Stimulated activated CD4-positive, alpha-beta T cell treated with anti-CD3 and anti-CD28 coated beads, Interleukin-15, amount 100 ng/mL, for 1 hour (primary cell): Measurements from ENCODE around the gene ALPP.
"Not testable (repeated sequence)": the region's sequence is repeated elsewhere in the genome, so short reads cannot be mapped to it uniquely, and the experiment has no call there.

Experiments used
- DNase-seq, 2 donors: peaks; one replicate each; pipeline ENCODE4 v3.0.0-alpha.2; 2020; ENCODE audit warnings: low read depth in 1 of 2, low spot score in 1 of 2

Gene ALPP

GRCh38 chr2:232381204-232382031 is 2.9 kb downstream of the ALPP start:
- not testable (repeated sequence) for DNase-seq

DNA sequence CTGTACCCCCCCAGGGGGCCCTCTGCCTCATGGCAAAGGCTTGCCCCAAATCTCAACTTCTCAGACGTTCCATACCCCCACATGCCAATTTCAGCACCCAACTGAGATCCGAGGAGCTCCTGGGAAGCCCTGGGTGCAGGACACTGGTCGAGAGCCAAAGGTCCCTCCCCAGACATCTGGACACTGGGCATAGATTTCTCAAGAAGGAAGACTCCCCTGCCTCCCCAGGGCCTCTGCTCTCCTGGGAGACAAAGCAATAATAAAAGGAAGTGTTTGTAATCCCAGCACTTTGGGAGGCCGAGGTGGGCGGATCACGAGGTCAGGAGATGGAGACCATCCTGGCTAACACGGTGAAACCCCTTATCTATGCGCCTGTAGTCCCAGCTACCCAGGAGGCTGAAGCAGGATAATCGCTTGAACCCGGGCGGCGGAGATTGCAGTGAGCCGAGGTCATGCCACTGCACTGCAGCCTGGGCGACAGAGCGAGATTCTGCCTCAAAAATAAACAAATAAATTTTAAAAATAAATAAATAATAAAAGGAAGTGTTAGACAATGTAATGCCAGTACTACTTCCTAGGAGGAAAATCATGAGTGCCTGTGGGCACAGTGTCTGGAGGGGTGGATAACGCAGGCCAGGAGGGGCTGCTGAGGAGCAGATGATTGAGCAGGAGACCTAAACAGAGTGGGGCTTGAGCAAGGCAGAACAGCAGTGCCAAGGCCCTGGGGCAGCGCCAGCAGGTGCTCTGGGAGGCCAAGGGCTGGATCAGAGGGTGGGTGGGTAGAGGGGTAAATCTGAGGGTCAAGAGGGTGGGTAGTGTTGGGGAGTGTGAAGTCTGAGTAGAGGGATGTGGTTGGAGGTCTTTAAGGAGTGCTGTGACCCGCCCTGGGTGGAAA is 4.0 kb downstream of the ALPP start:
- no peak for DNase-seq

GRCh38 chr2:232384466-232384865 is 5.9 kb downstream of the ALPP start:
- no peak for DNase-seq

DNA sequence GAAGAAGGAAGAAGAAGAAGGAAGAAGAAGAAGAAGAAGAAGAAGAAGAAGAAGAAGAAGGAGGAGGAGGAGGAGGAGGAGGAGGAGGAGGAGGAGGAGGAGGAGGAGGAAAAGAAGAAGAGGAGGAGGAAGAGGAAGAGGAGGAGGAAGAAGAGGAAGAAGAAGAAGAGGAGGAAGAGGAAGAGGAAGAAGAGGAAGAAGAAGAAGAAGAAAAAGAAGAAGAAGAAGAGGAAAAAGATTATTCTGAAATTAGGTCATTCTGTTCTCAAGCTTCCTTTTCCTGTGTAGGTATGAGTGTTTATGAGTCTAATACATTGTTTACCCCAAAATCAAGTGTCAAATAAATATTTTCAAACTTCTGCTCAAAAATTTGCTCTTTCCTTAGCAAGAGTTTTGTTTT is 6.5 kb downstream of the ALPP start:
- not testable (repeated sequence) for DNase-seq

DNA sequence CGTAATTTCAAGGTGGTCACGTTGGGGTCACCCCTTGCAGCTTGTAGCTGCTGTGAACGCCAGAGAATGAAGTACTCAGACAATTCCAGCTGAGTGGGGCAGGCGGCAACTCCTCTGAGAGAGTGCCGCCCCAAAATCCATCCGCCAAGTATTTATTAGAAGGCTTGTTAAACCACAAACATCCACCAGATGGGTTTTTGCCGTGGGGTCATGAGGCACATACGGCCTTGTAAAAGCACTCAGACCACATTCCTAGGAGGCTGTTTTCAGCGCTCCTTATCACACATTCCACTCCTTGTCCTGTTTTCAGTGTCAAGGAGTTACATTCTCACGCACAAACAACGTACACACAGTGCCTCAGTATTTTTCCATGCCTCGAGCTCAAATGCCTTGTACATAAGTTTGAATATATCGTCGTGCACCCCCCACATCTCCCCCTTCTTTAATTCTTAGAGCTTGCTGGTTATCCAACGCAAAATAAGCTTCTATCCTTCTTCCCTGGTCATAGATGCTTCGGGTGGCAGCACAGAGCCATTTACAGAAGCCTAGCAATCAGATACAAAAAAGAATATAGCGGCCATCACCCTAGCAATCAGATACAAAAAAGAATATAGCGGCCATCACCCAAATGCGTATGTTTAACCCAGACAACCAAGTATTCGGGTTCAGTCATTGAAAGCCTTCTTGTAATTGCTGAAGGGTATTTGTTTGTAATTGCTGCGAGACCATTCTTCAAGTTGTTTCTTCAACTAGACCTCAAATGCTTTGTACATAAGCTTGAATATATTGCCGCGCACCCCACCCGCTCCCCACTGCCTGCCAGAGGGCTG is 7.3 kb downstream of the ALPP start:
- DNase-seq = no peak

DNA sequence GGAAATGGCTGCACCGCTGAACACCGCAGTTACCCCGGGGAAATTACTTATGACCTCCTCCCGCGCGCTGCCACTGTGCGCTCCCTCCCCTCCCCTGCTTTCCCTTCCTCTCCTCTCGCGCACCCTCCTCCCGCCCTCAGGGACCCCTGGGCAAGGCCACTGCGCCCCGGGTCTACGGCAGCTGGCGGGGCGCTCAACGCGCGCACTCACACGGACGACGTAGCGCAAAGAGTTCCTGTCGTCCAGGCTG is 7.9 kb downstream of the ALPP start:
- DNase-seq = no peak

DNA sequence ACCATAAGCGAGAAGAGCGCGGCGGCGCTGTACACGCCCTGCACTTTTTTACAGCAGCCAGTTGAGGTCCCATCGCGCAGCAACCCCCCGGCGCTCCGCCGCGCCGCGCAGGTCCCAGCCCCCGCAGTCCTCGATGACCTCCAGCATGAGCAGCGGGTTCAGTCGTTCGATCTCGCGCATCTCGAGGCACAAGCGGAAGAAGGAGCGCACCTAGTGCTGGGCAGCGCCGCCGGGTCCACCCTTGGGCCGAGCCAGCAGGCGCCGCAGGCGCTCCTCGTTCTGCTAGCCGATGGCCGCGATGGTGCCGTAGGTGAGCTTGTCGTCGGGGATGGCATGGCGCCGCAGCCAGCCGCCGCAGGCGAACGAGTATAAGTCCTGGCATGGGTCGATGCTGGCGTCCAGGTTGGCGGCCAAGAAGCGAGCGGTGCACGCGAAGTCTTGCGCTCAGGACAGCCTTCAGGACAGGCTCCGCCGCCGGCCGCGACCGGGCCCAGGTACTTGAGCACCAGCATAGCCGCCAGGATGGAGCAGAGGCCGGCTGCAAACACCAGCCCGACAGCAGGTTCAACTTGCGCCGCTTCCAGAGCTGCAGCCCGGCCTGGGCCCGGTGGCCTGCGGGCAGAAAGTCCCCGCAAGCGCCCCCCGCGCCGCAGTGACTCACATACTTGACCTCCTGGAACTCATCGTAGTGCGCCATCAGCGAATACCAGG is 8.3 kb downstream of the ALPP start:
- no peak for DNase-seq

DNA sequence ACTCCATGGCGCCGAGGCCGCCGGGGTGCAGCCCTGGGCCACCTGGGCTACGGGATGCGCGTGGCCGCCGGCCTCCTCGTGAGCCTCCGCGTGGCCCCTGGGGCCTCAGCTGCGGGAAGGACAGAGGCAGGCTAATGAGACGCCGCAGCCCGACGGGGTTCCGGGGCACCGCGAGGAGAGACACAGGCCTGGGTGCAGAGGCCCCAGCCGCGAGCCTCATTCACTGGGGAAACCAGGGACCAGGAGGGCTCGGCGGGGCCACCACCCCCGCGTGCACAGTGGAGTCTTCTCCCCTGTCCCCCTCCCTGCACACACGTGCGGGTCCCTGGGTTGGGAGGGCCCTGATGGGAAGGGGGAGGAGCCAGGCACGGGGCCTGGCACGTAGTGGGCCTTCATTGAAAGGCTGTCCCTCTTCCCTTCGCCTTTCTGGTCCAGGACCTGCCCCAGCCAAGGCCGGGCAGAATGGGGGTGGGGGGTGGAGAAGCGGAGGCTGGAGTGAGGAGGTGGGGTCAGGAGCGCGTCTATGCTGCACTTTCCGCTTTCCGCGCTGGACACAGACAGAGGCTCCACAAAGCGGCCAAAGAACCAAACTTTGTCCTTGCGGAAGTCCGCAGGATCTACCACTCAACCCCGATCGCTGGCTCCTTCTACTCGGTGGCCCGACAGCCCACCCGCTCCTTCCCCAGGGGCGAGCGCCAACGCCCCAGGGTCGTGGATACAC is 9.1 kb downstream of the ALPP start:
- DNase-seq = no peak

DNA sequence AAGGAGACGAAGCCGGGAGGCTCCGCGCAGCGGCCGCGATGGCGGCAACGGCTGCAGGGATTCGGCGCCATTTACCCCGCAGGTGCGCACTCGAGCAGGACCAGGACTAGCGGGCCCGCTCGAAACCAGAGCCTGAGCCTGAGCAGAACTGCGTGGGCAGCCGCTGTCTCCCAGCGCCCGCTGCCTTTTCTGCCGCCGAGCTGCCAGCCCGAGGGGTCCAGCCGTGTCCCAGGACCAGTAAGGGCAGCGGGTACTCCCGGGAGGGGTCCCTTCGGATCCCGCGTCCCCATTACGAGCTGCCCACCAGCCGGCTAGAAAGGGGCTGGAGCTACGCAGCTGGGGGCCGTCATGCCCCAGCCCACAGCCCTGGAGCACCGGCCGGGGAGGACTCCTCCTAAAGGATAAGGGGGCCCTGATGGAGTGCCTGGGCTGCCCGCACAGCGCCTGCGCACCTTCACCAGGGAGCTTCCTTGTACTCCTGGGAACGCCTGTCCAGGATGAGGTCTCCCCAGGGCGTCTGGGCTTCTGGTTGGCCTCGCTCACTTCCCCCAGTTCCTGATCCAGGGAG is 9.9 kb downstream of the ALPP start:
- DNase-seq = no peak

- DNase-seq = no peak
These were observed 10.8 kb downstream of the ALPP start for GRCh38 chr2:232389327-232389726.

- no peak for DNase-seq
These were observed 12.1 kb downstream of the ALPP start for GRCh38 chr2:232390661-232391060.

GRCh38 chr2:232393556-232393955 is 15.0 kb downstream of the ALPP start:
- no peak for DNase-seq

DNA sequence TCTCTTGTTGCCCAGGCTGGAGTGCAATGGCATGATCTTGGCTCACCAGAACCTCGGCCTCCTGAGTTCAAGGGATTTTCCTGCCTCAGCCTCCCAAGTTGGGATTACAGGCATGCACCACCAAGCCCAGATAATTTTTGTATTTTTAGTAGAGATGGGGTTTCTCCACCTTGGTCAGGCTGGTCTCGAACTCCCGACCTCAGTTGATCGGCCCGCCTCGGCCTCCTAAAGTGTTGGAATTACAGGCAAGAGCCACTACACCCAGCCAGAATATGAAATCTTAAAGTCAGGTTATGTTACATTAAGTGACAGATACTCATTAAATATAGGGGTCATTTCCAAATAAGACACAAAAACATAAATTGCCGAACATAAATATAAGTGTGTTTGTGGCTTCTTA is 15.9 kb downstream of the ALPP start:
- not testable (repeated sequence) for DNase-seq

- no peak for DNase-seq
These were observed 17.0 kb downstream of the ALPP start for GRCh38 chr2:232395586-232395985.

DNA sequence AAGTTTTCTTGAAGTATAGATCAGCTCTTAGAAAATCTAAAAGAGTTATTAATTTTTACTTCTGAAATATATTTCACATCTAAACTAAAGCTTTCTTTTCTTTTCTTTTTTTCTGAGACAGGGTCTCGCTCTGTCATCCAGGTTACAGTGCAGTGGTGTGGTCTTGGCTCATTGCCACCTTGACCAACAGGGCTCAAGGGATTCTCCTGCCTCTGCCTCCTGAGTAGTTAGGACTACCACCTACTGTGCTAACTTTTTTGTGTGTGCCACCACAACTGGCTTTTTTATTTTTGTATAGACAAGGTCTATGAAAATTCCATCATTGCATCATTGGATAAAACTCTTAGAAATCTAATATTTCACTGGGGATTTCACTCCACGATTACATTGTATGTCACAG is 18.1 kb downstream of the ALPP start:
- DNase-seq = no peak

GRCh38 chr2:232398293-232399034 is 19.9 kb downstream of the ALPP start:
- no peak for DNase-seq

GRCh38 chr2:232400256-232401015 is 21.9 kb downstream of the ALPP start:
- no peak for DNase-seq

- DNase-seq = no peak
These were observed 24.0 kb downstream of the ALPP start for GRCh38 chr2:232402518-232402917.
